Nephron (organoid): ENCODE results near the gene DPP6.

Experiments used
- H3K27ac Mint-ChIP-seq, 3 experiments: 2 replicates each; pipeline ENCODE4 v1.8.0; 2020; ENCODE audit warnings: mixed read lengths in 3 of 3, mild to moderate bottlenecking in 2 of 3, moderate library complexity in 1 of 3
- H3K27me3 Mint-ChIP-seq: 2 replicates; pipeline ENCODE4 v1.8.0; 2021; ENCODE audit warnings: low read depth, mild to moderate bottlenecking, moderate library complexity, mixed read lengths
- H3K36me3 Mint-ChIP-seq: 2 replicates; pipeline ENCODE4 v1.8.0; 2020; ENCODE audit warnings: low read depth, mixed read lengths
- H3K4me1 Mint-ChIP-seq: 2 replicates; pipeline ENCODE4 v1.8.0; 2020; ENCODE audit warnings: mixed read lengths
- H3K4me3 Mint-ChIP-seq, 3 experiments: 2 replicates each; pipeline ENCODE4 v1.8.0; 2020; ENCODE audit warnings: mild to moderate bottlenecking in 3 of 3, mixed read lengths in 3 of 3, moderate library complexity in 2 of 3
- H3K9me3 Mint-ChIP-seq: 2 replicates; pipeline ENCODE4 v1.8.0; 2020; ENCODE audit warnings: mixed read lengths
- CTCF ChIP-seq, 3 experiments: fragments of 200-600 bp; sonication (generic); IDR thresholded peaks; one replicate each; pipeline ENCODE4 v1.5.0; 2021; ENCODE audit warnings: antibody characterized with exemption in 3 of 3; ENCODE audit not compliant: unreplicated experiment in 3 of 3

DPP6 gene

GRCh38 chr7:154652564-154652963 lies 600.4 kb downstream of the DPP6 start:
- TF ChIP-seq CTCF (IDR thresholded peaks at IDR 0.05; ENCODE audit: unreplicated experiment in 3 of 3): no peak
- Mint-ChIP-seq H3K27me3 (peaks cover 8% of the 10 kb centered on the region), H3K27ac (no peak overlapping the region), H3K36me3 (peaks cover 4% of the 10 kb centered on the region), H3K4me1 (no peaks in the 10 kb centered on the region), H3K4me3 (no peak overlapping the region), H3K9me3 (peaks cover 13% of the 10 kb centered on the region)

- Mint-ChIP-seq H3K4me1 (no peaks in the 10 kb centered on the region), H3K4me3 (no peak overlapping the region)
Observed at GRCh38 chr7:154653281-154653680, 601.1 kb downstream of the DPP6 start.

GRCh38 chr7:154656618-154657017 lies 604.4 kb downstream of the DPP6 start:
- no peak overlapping the region for H3K4me3 Mint-ChIP-seq
- no peak for TF ChIP-seq CTCF (IDR thresholded peaks at IDR 0.05; ENCODE audit: unreplicated experiment in 3 of 3)
- peaks cover 19% of the 10 kb centered on the region for H3K9me3 Mint-ChIP-seq
- peaks cover 8% of the 10 kb centered on the region for H3K27me3 Mint-ChIP-seq
- no peaks in the 10 kb centered on the region for H3K4me1 Mint-ChIP-seq
- H3K36me3 Mint-ChIP-seq: peaks cover 4% of the 10 kb centered on the region
- H3K27ac Mint-ChIP-seq: no peak overlapping the region

More at GRCh38 chr7:154653281-154653680, 601.1 kb downstream of the DPP6 start:
- H3K9me3 Mint-ChIP-seq: peaks cover 14% of the 10 kb centered on the region
- peaks cover 4% of the 10 kb centered on the region for H3K36me3 Mint-ChIP-seq
- H3K27ac Mint-ChIP-seq: no peak overlapping the region
- peaks cover 8% of the 10 kb centered on the region for H3K27me3 Mint-ChIP-seq
- TF ChIP-seq CTCF (IDR thresholded peaks at IDR 0.05; ENCODE audit: unreplicated experiment in 3 of 3): no peak

GRCh38 chr7:154666768-154667167 lies 614.6 kb downstream of the DPP6 start:
- no peak overlapping the region for H3K27ac Mint-ChIP-seq
- peaks cover 5% of the 10 kb centered on the region for H3K36me3 Mint-ChIP-seq
- peaks cover 25% of the 10 kb centered on the region for H3K9me3 Mint-ChIP-seq
- no peaks in the 10 kb centered on the region for H3K27me3 Mint-ChIP-seq
- no peak overlapping the region for H3K4me3 Mint-ChIP-seq
- H3K4me1 Mint-ChIP-seq: no peaks in the 10 kb centered on the region
- TF ChIP-seq CTCF (IDR thresholded peaks at IDR 0.05; ENCODE audit: unreplicated experiment in 3 of 3): no peak

GRCh38 chr7:154672659-154673415 lies 620.6 kb downstream of the DPP6 start:
- peaks cover 3% of the 10 kb centered on the region for H3K27me3 Mint-ChIP-seq
- H3K4me3 Mint-ChIP-seq: no peak overlapping the region
- no peak overlapping the region for H3K27ac Mint-ChIP-seq
- peaks cover 17% of the 10 kb centered on the region for H3K4me1 Mint-ChIP-seq
- TF ChIP-seq CTCF (IDR thresholded peaks at IDR 0.05; ENCODE audit: unreplicated experiment in 3 of 3): no peak
- peaks cover 6% of the 10 kb centered on the region for H3K9me3 Mint-ChIP-seq
- no peaks in the 10 kb centered on the region for H3K36me3 Mint-ChIP-seq

GRCh38 chr7:154674191-154674590 lies 622.0 kb downstream of the DPP6 start:
- no peak overlapping the region for H3K27ac Mint-ChIP-seq

More at GRCh38 chr7:154674191-154674590, 622.0 kb downstream of the DPP6 start:
- H3K9me3 Mint-ChIP-seq: peaks cover 4% of the 10 kb centered on the region
- peaks cover 3% of the 10 kb centered on the region for H3K27me3 Mint-ChIP-seq
- no peak for TF ChIP-seq CTCF (IDR thresholded peaks at IDR 0.05; ENCODE audit: unreplicated experiment in 3 of 3)
- no peaks in the 10 kb centered on the region for H3K36me3 Mint-ChIP-seq
- no peak overlapping the region for H3K4me3 Mint-ChIP-seq
- H3K4me1 Mint-ChIP-seq: peaks cover 22% of the 10 kb centered on the region
